H1 (cell line): ENCODE results near the gene MRPS15. TPM values are rescaled to one million over a fixed set of nuclear protein-coding genes. Genes with fewer than 3 reads are reported as not detected.

Source experiments
- CHD7 ChIP-seq: fragments of 300-600 bp; sonication (generic); IDR thresholded peaks from 2 replicates; pipeline ENCODE4 v1.7.1; 2012; ENCODE audit warnings: low read length, moderate library complexity, mild to moderate bottlenecking, inconsistent platforms; ENCODE audit not compliant: insufficient replicate concordance
- KDM1A ChIP-seq: fragments of 200-600, 300-600 bp; sonication (generic); IDR thresholded peaks from 2 replicates; pipeline ENCODE4 v1.7.1; 2016; ENCODE audit warnings: mild to moderate bottlenecking, low read length, borderline replicate concordance
- TAF1 ChIP-seq: IDR thresholded peaks from 2 replicates; pipeline ENCODE4 v1.6.1; 2011; ENCODE audit warnings: mild to moderate bottlenecking, low read depth, low read length
- polyA plus RNA-seq, 7 experiments: library from polyadenylated mRNA; depleted of rRNA in 3 of 7; stranded (reverse) in 5 of 7; unstranded in 2 of 7; fragments of >200 nt in 5 of 7; fragments of 200-250 nt in 2 of 7; gene quantifications; 1 replicate in 5 of 7; 2 replicates in 1 of 7; 4 replicates in 1 of 7; pipeline versions ENCODE4 v1.2.1 to v1.2.3, GENCODE V29; 2011 to 2013; ENCODE audit warnings: missing spikeins in 2 of 7, mixed read lengths in 2 of 7
- total RNA-seq: library from RNA; stranded (reverse); fragmentation: NEBNext Ultra II Directional; extraction: Animal tissue kit (Norgen Biotek cat#: 25700); gene quantifications from 2 replicates; pipeline ENCODE4 v1.2.1, GENCODE V29; 2021

The MRPS15 gene
- total and polyA plus RNA-seq, 2 of the 8 experiments (the other 6 are each of a cell fraction or from before 2014, with no cell fraction given): 53.6 to 129 TPM

DNA sequence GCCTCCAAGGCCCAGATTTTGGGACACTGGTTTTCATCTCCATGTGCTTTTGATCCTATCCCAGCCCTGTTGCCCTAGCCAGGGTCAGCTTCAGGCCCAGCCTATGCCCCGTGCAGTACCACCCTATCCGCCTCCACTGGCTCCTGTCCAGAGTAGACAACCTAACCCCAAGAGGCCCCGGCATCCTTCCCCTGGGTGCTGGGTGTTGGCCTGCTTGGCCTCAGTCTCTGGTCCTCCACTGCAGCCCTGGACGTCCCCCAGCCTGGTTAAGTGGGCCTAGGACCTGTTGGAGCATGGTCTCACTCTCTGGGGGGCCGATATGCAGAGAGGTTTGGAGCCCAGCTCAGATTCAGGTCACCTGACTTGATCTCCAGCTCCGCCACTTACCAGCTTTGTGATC, 16.9 kb upstream of the MRPS15 start (continued):
- TF ChIP-seq CHD7 (no peak), KDM1A (no peak), TAF1 (no peak)
